GM19372 (cell line): Measurements from ENCODE around the gene NEK2.
A peak's percentile ranks its signal among the peaks of the same experiment; 100 is the strongest.
"Not testable (repeated sequence)": the region's sequence is repeated elsewhere in the genome, so short reads cannot be mapped to it uniquely, and the experiment has no call there.

ENCODE experiments used
- ATAC-seq: cut with Tn5 transposase; IDR thresholded peaks from one replicate; pipeline ENCODE4 v1.9.1; 2021; ENCODE audit warnings: mild to moderate bottlenecking, low read depth, moderate library complexity; ENCODE audit not compliant: unreplicated experiment

The NEK2 gene

DNA sequence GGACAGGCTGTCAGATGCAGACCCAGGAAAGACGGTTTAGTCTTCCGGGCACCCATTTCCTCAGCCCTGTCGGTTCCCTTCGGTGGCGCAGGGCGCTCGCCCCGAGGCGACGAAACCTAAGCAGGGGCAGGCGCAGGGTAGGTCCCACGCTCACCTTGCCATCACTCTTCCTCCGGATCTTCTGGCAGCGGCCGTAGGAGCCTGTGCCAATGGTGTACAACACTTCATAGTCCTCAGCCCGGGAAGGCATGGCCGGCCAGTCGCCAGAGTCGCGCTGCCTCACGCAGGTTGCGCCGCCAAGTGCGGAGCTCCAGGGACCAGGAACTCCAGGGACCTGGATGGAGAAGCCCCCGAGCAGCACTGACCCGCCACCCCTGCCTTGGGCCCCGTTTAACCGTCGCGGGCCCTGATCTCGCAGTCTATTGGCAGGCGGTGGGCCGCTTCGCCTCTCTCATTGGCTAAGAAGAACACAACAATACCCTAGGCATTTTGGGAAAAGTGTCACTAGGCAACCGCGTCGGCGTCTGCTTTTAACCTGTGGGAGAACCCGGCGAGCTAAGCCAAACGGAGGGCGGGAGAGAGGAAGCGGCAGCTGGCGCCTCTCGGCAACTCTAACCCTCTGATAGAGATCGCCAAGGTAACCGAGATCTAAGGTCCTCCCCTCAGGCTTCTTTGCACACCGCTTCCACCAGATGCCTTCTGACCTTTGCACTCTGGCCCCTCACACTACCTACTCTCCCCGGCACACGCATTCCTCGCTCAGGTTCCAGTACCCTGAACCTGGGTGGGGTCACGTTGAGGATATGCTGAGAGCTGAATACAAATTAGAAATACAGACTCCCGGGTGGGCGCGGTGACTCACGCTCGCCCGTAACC is at the start of gene NEK2:
Gene NEK2 (minus strand): TSS at position 392 of the 876 bp plus-strand sequence. CDS start 142 bp downstream, at position 250.
- ATAC-seq: peak; percentile 96

DNA sequence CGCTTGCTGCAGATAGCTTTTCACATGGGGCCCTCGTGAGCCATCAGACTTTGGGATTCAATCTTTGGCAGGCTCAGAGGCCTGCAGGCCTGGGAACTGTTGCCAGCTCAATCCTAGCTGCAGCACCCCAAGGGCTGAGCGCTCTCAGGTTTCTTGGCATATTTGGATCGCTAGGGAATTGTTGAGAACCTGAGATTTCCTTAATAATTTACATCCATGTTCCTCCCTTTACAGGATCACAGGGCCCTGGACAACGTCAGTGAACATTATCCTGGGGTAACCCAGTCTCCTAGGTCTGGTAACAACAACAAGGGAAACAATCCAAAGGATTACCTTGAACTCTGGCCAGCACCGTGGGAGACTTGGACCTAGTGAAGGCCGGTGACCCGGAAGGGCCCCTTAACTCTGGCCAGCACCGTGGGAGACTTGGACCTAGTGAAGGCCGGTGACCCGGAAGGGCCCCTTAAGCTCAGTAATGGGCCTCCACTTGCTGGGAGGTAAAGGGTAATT is 49.3 kb upstream of the NEK2 start:
- no peak for ATAC-seq

DNA sequence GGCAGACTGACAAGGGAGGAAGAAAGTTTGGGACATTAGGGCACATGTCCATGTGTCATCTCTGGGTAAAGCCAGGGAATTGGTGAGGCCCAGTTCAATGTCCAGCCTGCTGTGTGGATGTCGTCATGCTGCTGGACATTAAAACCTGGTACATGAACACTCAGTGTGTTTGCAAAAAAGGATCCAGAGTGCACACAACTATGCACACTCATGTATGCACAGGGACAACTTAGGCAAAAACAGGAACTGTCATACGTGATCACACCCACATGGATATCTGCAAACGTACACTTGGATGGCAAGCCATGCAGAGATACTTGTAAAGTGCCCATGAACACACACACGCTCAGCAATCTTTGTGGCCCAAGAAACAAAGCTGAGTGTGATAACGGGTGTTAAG is 47.9 kb upstream of the NEK2 start:
- no peak for ATAC-seq

DNA sequence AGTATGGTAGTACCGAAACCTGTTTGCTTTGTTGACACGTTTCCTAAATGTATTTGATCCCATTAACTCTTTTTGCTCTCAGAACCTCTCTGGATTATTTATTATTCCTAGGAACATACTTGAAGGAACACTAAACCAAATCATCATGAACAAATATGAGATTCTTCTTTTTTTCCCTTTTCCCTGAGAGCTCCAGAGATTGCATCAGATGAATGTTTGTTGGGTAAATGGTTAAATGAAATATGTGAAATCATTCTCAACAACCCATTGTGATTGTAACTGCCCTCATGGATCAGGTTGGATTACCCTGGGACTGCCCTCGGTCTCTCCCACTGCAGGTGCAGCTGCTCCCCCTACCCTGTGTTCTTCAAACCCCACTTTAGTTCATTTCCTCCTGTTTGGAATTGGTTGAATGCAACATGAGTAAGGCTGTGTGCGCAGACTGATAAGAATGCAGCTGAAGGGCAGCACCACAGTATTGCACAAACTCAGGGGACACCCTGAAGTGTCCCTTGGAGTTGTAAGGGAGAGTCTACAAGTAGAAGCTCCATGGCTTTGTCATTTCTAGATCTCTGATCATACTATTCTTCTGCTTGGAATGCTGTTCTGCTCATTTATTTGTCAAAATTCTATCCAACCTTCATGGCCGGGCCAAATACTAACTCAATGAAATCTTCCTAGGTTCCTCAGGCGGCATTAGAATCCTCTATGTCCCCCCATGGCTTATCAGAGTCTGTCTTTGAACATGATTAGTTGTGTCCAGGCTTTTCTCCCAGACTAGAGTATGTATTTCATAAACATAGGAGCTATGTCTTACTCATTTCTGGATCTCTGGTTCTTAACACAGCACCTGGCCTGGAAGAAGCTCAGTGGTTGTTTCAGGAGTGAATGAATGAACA is 47.1 kb upstream of the NEK2 start:
- ATAC-seq: no peak

DNA sequence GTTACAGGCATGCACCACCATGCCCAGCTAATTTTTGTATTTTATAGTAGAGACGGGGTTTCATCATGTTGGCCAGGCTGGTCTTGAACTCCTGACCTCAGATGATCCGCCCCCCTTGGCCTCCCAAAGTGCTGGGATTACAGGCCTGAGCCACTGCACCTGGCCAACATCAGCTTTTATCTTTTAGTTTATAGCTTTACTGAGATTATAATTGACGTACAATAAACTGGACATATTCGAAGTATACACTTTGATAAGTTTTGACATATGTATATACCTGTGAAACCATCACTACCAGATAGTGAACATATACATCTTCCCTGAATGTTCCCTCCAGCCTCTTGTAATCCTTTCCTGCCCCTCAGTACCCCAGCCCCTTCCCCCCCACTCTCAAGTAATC is 41.1 kb upstream of the NEK2 start:
- not testable (repeated sequence) for ATAC-seq

DNA sequence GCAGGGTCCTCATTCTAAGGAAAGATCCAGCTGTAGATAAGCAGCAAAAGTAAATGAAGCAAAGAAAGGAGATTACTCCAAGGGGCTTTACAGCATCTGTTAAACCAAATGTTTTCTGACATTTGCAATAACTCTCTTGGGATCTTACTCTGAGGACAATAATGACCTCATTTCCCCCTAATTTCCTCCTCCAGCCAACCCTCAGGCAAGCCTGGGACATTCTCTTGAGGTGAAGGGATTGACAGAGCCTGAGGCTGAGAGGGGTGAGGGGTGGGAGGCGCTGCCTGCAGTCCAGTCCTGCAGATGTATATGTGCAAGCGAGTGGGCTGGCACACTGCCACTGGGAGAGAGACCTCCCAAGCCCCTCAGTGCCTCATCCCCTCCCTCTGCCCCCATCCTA is 40.5 kb upstream of the NEK2 start:
- no peak for ATAC-seq

DNA sequence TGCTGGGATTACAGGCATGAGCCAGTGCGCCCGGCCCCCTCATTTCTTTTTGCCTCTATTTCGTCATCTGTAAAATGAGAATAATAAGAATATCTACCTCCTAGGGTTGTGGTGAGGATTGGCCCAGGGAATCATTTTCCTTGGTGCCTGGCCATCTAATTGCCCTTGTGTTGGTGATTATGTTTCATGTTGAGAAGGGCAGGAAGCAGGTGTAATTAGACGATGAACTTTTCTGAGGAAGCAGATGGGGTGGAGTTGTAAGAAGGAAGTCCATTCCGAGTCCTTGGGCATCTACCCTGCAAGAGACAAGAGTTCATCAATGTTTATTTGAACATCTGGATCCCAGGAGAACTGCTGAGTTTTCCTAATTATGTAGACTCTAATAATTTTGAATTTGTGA is 38.7 kb upstream of the NEK2 start:
- no peak for ATAC-seq

DNA sequence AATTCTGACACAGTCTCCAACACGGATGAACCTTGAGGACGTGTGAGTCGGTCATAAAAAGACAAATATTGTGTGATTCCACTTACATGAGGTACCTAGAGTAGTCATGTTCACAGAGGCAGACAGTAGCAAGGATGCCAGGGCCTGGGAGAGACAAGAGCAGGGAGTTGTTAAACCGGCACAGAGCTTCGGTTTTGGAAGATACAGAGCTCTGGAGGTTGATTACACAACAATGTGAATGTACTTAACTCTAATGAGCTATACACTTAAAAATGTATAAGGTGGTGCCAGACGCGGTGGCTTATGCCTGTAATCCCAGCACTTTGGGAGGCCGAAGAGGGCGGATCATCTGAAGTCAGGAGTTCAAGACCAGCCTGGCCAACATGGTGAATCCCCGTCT is 37.8 kb upstream of the NEK2 start:
- no peak for ATAC-seq

DNA sequence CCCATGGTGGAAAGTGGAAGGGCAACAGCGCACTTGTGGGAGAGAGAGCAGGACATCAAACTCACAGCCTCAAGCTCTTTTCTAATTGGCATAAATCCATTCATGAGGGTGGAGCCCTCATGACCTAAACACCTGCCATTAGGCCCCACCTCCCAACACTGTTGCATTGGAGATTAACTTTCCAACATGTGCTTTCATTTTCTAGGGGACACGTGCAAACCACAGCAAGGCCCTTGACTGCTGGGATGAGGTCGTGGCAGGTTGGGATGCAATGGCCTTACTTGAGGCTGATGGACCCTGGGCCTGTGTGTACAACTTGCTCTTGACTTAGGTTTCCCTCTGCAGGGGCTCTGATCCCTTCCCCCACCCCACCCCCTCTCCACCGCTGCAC is 35.9 kb upstream of the NEK2 start:
- ATAC-seq: no peak

DNA sequence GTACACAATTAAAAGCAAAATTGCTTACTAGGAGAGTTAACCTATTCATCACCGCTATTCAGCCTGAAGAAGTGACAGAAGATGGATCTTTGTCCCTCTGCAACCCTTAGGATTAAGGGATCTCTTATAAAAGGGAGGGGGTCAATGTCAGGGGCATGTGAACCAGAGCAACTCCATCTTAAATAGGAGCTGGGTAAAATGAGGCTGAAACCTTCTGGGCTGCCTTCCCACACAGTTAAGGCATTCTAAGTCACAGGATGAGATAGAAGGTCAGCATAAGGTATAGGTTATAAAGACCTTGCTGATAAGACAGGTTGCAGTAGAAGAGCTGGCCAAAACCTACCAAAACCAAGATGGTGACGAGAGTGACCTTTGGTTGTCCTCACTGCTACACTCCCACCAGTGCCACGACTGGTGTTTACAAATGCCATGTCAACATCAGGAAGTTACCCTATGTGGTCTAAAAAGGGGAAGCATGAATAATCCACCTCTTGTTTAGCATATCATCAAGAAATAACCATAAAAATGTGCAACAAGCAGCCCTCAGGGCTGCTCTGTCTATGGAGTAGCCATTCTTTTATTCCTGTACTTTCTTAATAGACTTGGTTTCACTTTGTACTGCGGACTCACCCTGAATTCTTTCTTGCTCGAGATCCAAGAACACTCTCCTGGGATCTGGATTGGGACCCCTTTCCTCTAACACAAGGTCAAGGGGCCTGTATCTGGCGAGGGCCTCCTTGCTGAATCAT is 35.3 kb upstream of the NEK2 start:
- ATAC-seq: no peak

DNA sequence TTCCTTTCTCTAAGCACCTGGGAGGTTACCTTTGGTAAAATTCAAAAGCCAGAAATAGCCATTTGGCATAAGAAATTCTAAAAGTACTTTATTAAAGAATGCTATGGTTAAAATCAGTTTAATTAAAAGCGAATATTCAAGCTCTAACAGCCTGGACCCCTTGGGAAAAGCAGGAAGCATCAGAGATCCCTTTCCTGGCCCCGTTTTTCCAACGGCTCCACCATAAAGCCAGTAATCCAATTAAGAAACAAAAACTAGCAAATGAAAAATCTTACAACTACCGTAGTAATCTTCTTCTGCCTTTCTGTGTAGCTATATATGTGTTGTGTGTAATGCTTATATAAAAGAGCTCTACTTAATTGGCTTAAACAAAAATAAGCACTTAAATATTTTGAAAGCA is 33.5 kb upstream of the NEK2 start:
- ATAC-seq: no peak

DNA sequence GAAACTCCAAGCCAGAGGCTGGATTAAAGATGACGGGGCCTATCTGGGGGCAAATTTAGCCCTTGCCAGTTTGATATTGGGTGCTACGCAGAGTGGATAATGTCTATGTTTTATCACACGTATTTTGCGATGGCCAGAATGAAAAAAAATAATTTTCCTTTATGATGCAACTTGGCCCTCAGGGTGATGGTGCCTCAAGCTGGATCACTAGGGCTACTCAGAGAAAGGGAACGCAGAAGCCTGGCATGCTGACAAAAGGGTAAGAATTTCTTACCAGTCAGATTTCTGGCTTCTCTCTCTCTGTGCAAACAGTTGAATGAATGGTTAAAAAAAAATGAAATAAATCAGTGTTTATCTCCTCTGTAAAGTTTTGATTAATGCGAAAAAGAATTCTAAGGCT is 32.6 kb upstream of the NEK2 start:
- no peak for ATAC-seq

DNA sequence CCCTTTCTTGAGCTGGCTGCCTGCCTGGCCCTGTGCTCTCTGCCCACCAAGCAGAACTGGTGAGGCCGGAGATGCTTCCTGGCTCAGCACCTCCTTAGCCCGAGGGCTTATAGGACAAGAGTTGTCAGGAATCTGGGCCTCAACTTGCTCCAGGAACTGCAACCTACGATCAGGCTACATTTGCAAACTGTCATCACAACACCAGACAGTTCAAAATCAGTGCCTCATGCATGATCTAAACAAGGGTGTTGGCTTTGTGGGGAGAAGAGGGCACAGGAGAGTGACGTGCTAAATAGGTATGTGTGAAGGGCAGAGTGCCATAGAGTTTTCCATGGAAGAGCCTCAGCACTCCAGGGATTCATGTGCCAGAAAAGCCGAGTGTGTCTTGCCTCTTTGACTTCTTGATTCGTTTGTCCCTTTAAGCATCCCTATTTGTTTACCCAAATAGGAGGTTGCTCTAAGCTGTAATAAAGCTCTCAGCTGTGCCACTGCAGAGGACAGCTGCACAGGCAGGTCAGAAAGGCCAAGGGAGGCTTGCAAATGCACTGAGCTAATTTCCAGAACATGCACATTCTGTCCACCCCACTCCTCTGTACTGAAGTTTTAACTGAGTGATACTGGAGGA is 30.2 kb upstream of the NEK2 start:
- ATAC-seq: no peak

DNA sequence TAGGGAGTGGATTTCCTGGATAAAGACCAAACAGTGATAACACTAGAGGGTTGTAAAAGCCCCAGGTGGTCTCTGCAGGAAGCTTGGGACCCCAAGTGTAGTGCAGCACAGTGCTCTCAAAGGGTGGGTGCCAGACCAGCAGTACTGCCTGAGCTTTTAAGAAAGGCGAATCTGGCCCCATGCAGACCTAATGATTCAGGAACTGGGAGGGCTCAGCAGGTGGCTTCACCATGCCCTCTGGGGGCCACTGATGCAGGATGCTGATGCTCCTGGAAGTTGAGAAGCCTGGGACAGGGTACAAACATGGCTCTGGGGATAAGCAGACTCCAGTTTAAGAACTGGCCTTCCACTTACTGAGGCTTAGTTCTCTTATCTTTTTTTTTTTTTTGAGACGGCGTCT is 29.1 kb upstream of the NEK2 start:
- no peak for ATAC-seq

DNA sequence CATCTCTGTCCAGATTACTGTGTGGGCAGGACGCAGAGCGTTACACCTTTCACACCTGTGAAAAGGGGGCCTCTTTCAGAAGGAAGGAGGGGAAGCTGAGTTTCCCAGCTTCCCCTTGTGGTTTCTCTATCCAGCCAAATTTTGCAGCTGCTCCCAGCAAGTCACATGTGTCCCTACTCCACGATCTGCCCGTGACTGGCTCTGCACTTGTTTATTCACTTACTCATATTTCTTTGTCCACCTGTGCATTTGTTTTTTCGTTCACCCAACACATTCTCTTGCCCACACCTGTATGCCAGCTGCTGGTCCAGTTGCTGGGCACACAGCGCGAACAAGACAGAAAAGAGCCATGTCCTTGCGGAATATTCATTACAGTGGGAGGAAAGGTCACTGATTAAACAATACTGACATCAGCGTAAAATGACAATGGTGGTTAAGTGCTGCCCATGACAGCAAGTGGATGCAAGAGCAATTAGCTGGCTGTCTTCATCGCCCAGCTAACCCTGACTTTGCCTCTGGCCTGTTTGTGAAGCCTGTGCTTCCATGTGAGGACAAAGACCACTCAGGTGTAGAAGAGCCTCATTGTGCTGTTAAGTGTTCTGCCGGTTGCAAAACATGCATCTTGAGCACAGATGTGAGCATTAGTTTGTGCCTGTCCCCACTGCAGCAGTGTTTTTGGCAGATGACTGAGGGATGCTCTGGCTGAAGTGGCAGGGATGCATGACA is 28.6 kb upstream of the NEK2 start:
- no peak for ATAC-seq

DNA sequence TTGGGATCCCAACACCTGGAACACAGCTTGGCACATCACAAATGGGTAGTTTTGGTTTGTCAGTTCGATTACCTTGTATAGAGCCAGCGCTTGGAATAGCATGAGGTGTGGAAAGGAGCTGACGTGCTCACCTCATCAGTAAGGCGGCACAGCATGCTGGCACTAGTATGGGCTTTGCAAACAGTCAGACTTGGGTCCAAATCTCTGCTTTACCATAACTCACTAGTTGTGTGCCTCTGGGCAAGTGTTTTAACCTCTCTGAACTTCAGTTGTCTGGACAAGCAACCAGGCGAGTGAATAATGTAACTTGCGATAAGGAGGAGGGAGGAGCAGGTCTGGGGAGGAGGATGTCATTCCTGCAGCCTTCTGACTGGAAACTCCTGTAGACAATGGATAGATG is 26.3 kb upstream of the NEK2 start:
- no peak for ATAC-seq

DNA sequence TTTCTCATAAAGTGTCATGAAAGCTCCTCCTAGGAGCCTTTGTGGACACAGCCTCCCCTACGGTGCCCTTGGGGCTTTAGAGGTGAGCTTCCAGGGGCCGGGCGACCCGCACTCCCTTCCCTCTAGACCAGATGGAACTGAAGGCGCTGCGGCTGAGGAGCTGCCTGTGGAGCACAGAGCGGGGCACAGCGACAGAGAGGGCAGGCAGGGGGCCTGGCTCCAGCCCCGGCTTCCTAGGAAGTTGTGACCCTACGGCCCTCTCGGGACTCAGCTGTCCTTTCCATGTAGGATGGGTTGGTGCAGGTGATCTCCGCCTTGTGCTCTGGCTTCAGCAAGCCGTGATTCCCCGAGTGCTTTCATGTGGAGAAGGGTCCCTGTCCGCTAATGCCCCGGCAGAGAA is 23.6 kb upstream of the NEK2 start:
- no peak for ATAC-seq

DNA sequence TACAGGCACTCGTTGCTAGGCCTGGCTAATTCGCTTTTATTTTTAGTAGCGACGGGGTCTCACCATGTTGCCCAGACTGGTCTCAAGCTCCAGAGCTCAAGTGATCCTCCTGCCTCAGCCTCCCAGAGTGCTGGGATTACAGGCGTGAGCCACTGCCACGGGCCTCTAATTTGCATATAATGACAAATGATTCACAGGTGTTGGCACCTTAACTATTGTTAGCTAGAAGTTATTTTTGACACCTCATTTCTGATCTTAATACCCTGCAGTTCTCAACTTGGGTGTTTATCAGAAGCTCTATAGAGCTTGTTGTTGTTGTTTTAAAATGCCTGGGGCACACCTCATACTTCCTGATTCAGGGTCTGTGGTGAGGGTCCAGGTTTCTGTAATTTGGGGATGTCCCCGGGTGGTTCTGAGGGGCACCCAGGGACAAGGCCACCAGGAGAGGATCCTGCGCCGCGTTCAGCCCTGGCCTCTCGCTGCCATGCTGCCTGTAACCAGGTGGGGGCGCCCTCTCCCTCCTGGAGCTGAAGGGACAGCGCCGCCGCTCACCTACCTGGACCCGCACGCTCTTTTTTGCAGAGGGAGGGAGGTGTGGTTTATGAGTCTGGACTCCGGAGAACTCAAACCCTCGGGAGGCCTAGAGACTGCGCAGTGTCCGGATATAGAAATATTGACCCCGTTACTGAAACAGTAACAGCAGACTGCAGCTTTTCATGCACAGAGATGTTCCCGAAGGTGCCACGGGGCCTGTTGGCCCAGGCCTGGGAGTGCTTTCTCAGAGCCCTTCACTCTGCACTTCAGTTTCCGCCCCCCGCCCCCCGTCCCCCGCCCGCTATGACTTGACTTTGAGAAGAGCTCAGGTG is 23.0 kb upstream of the NEK2 start:
- peak; percentile 53 for ATAC-seq

DNA sequence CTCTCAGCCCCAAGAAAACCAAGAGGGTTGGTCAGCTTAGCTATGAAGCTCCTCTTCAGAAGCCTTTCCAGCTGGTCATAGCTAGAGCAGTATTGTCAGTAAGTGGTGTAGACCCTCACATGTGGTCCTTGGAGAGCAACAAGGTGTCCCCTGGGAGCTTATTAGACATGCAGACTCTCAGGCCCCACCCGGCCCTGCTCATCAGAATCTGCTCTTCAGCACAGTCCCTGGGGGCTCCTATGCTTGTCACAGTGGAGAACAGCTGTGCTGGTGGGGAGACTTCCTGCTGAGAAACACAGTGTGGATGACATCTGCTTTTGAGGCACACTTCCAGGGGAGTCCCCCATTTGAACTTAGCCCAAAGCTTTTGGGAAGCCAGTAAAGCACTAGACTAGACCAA is 21.9 kb upstream of the NEK2 start:
- peak; percentile 54 for ATAC-seq
